Inflammatory macrophage treated with lipopolysaccharide for 1 hour (primary cell): Measurements from ENCODE around the gene CACNG3.
"Not testable (repeated sequence)": the region's sequence is repeated elsewhere in the genome, so short reads cannot be mapped to it uniquely, and the experiment has no call there.

ENCODE experiments used
- DNase-seq, 2 donors: peaks; one replicate each; pipeline ENCODE4 v3.0.0-alpha.2; 2020 to 2022

Gene CACNG3

GRCh38 chr16:24337013-24337412 is 80.9 kb downstream of the CACNG3 start:
- no peak for DNase-seq

- not testable (repeated sequence) for DNase-seq
These were observed 87.7 kb downstream of the CACNG3 start for GRCh38 chr16:24343829-24344228.

- no peak for DNase-seq
These were observed 88.6 kb downstream of the CACNG3 start for GRCh38 chr16:24344784-24345183.

GRCh38 chr16:24345704-24346103 is 89.6 kb downstream of the CACNG3 start:
- no peak for DNase-seq

- no peak for DNase-seq
These were observed 90.6 kb downstream of the CACNG3 start for GRCh38 chr16:24346734-24347133.

GRCh38 chr16:24347556-24347955 is 91.4 kb downstream of the CACNG3 start:
- no peak for DNase-seq

- no peak for DNase-seq
These were observed 92.6 kb downstream of the CACNG3 start for GRCh38 chr16:24348545-24349290.

GRCh38 chr16:24349320-24349719 is 93.2 kb downstream of the CACNG3 start:
- no peak for DNase-seq

- no peak for DNase-seq
These were observed 96.6 kb downstream of the CACNG3 start for GRCh38 chr16:24352746-24353145.

GRCh38 chr16:24353622-24354021 is 97.5 kb downstream of the CACNG3 start:
- no peak for DNase-seq

- no peak for DNase-seq
These were observed 101.4 kb downstream of the CACNG3 start for GRCh38 chr16:24357511-24357910.

- no peak for DNase-seq
These were observed 102.0 kb downstream of the CACNG3 start for GRCh38 chr16:24358117-24358516.

- DNase-seq: no peak
These were observed 103.4 kb downstream of the CACNG3 start for GRCh38 chr16:24359490-24359889.

GRCh38 chr16:24360936-24361335 is 104.8 kb downstream of the CACNG3 start:
- DNase-seq: no peak

GRCh38 chr16:24364596-24364995 is 108.5 kb downstream of the CACNG3 start:
- no peak for DNase-seq

GRCh38 chr16:24367186-24367710 is 111.1 kb downstream of the CACNG3 start:
- DNase-seq: no peak

GRCh38 chr16:24372824-24373223 is 116.7 kb downstream of the CACNG3 start:
- no peak for DNase-seq

- DNase-seq: no peak
These were observed 122.9 kb downstream of the CACNG3 start for GRCh38 chr16:24378999-24379398.

GRCh38 chr16:24381470-24382118 is 125.5 kb downstream of the CACNG3 start:
- no peak for DNase-seq

GRCh38 chr16:24382762-24383407 is 126.8 kb downstream of the CACNG3 start:
- DNase-seq: no peak

GRCh38 chr16:24394341-24394740 is 138.2 kb downstream of the CACNG3 start:
- no peak for DNase-seq

- DNase-seq: no peak
These were observed 140.5 kb downstream of the CACNG3 start for GRCh38 chr16:24396350-24397271.

GRCh38 chr16:24409045-24409444 is 152.9 kb downstream of the CACNG3 start:
- no peak for DNase-seq
